ENCODE data around the gene PKIB.

GRCh38 chr6:122645256-122645655, 35.1 kb downstream of the PKIB start:
- TF ChIP-seq CREB5 (CRISPR knock-in tag; IDR thresholded peaks at IDR 0.05; ENCODE audit: low read depth) (no peak), RARB (CRISPR knock-in tag; IDR thresholded peaks at IDR 0.05) (no peak), PATZ1 (CRISPR knock-in tag; IDR thresholded peaks at IDR 0.05; ENCODE audit: borderline replicate concordance) (no peak)
